HEK293T (cell line): ENCODE results near the gene SCN3A.

ENCODE experiments used
- CTCF ChIA-PET: fragments of 350-600 bp; formaldehyde crosslinking; extraction: SDS; loops from one replicate; lab custom pipeline; 2021; ENCODE audit warnings: antibody characterized with exemption, inconsistent platforms; lab: Yijun Ruan, JAX
- POLR2A ChIA-PET: fragments of 350-600 bp; formaldehyde crosslinking; extraction: SDS; loops from one replicate; lab custom pipeline; 2020; ENCODE audit warnings: antibody characterized with exemption, inconsistent platforms; lab: Yijun Ruan, JAX
- DNase-seq: peaks from one replicate; pipeline ENCODE4 v3.0.0; 2012; ENCODE audit warnings: mixed read lengths; ENCODE audit errors: extremely low spot score
- ARNT ChIP-seq: fragments of 450-650 bp; IDR thresholded peaks from 2 replicates; pipeline ENCODE4 v1.6.1; 2017; ENCODE audit warnings: mild to moderate bottlenecking
- BHLHE40 ChIP-seq: fragments of 450-650 bp; IDR thresholded peaks from 2 replicates; pipeline ENCODE4 v1.6.1; 2016; ENCODE audit warnings: mild to moderate bottlenecking, moderate library complexity, borderline replicate concordance
- CTBP1 ChIP-seq: fragments of 450-650 bp; IDR thresholded peaks from 2 replicates; pipeline ENCODE4 v1.6.1; 2016; ENCODE audit warnings: borderline replicate concordance
- ELF4 ChIP-seq: fragments of 450-650 bp; IDR thresholded peaks from 2 replicates; pipeline ENCODE4 v1.6.1; 2017; ENCODE audit warnings: antibody characterized with exemption
- FOXA1 ChIP-seq: fragments of 450-650 bp; IDR thresholded peaks from 2 replicates; pipeline ENCODE4 v1.6.1; 2016; ENCODE audit warnings: mild to moderate bottlenecking
- FOXK2 ChIP-seq: fragments of 450-650 bp; IDR thresholded peaks from 2 replicates; pipeline ENCODE4 v1.6.1; 2016; ENCODE audit warnings: mild to moderate bottlenecking
- FOXM1 ChIP-seq: fragments of 450-650 bp; IDR thresholded peaks from 2 replicates; pipeline ENCODE4 v1.6.1; 2017; ENCODE audit warnings: mild to moderate bottlenecking, borderline replicate concordance
- HDGF ChIP-seq: fragments of 450-650 bp; IDR thresholded peaks from 2 replicates; pipeline ENCODE4 v1.6.1; 2017; ENCODE audit warnings: antibody characterized with exemption, borderline replicate concordance
- L3MBTL2 ChIP-seq: fragments of 450-650 bp; conservative IDR thresholded peaks from 2 replicates; pipeline ENCODE4 v1.6.1; 2016; ENCODE audit warnings: mild to moderate bottlenecking
- LEF1 ChIP-seq: fragments of 450-650 bp; IDR thresholded peaks from 2 replicates; pipeline ENCODE4 v1.6.1; 2017; ENCODE audit warnings: mild to moderate bottlenecking, borderline replicate concordance
- NFRKB ChIP-seq: fragments of 450-650 bp; IDR thresholded peaks from 2 replicates; pipeline ENCODE4 v1.6.1; 2016; ENCODE audit warnings: mild to moderate bottlenecking, moderate library complexity
- PKNOX1 ChIP-seq: fragments of 450-650 bp; IDR thresholded peaks from 2 replicates; pipeline ENCODE4 v1.6.1; 2016
- SP1 ChIP-seq: fragments of 450-650 bp; IDR thresholded peaks from 2 replicates; pipeline ENCODE4 v1.6.1; 2017
- SUZ12 ChIP-seq: fragments of 450-650 bp; IDR thresholded peaks from 2 replicates; pipeline ENCODE4 v1.6.1; 2016; ENCODE audit warnings: mild to moderate bottlenecking
- TARDBP ChIP-seq: fragments of 450-650 bp; IDR thresholded peaks from 2 replicates; pipeline ENCODE4 v1.6.1; 2016
- ZNF384 ChIP-seq: fragments of 450-650 bp; IDR thresholded peaks from 2 replicates; pipeline ENCODE4 v1.6.1; 2016

The SCN3A gene

GRCh38 chr2:165064743-165065142 lies 139.1 kb downstream of the SCN3A start:
- CTCF ChIA-PET = no interaction called here
- TF ChIP-seq FOXK2 = no peak
- no peak for TF ChIP-seq PKNOX1
- TF ChIP-seq FOXM1 = no peak
- TF ChIP-seq TARDBP = no peak
- no peak for TF ChIP-seq LEF1
- no peak for TF ChIP-seq HDGF
- no peak for TF ChIP-seq BHLHE40
- no peak for TF ChIP-seq FOXA1
- TF ChIP-seq NFRKB = no peak
- TF ChIP-seq SP1 = no peak
- TF ChIP-seq SUZ12 = no peak
- no peak for TF ChIP-seq ELF4
- TF ChIP-seq CTBP1 = no peak
- TF ChIP-seq ARNT = no peak
- TF ChIP-seq ZNF384 = no peak
- TF ChIP-seq L3MBTL2 = no peak
- no peak for DNase-seq
- POLR2A ChIA-PET = no interaction called here

- no peak for TF ChIP-seq FOXK2
- no peak for TF ChIP-seq ZNF384
- no peak for TF ChIP-seq CTBP1
- TF ChIP-seq FOXM1 = no peak
- TF ChIP-seq SP1 = no peak
- TF ChIP-seq TARDBP = no peak
- TF ChIP-seq LEF1 = no peak
- TF ChIP-seq ELF4 = no peak
- TF ChIP-seq SUZ12 = no peak
- TF ChIP-seq FOXA1 = no peak
- TF ChIP-seq PKNOX1 = no peak
- TF ChIP-seq ARNT = no peak
- TF ChIP-seq BHLHE40 = no peak
- TF ChIP-seq HDGF = no peak
- no peak for TF ChIP-seq L3MBTL2
- TF ChIP-seq NFRKB = no peak
- POLR2A ChIA-PET = no interaction called here
- CTCF ChIA-PET = no interaction called here
- no peak for DNase-seq
Observed at GRCh38 chr2:165060411-165060810, 143.4 kb downstream of the SCN3A start.

GRCh38 chr2:165058476-165059265 lies 145.2 kb downstream of the SCN3A start:
- CTCF ChIA-PET = no interaction called here
- POLR2A ChIA-PET = no interaction called here
- DNase-seq = no peak
- no peak for TF ChIP-seq SUZ12
- TF ChIP-seq ARNT = no peak

GRCh38 chr2:165057931-165058330 lies 145.9 kb downstream of the SCN3A start:
- ChIA-PET POLR2A (no interaction called here), CTCF (no interaction called here)
- no peak for TF ChIP-seq SUZ12
- TF ChIP-seq PKNOX1 = no peak
- TF ChIP-seq TARDBP = no peak
- no peak for TF ChIP-seq FOXK2
- no peak for TF ChIP-seq HDGF
- TF ChIP-seq LEF1 = no peak
- TF ChIP-seq ZNF384 = no peak
- TF ChIP-seq L3MBTL2 = no peak
- no peak for TF ChIP-seq FOXM1
- TF ChIP-seq ARNT = no peak
- TF ChIP-seq CTBP1 = no peak
- no peak for TF ChIP-seq BHLHE40
- no peak for TF ChIP-seq FOXA1
- TF ChIP-seq ELF4 = no peak
- TF ChIP-seq NFRKB = no peak
- DNase-seq = no peak

GRCh38 chr2:165057308-165057707 lies 146.5 kb downstream of the SCN3A start:
- ChIA-PET CTCF (no interaction called here), POLR2A (no interaction called here)
- no peak for DNase-seq
- TF ChIP-seq SUZ12 = no peak
- no peak for TF ChIP-seq CTBP1
- TF ChIP-seq ELF4 = no peak
- no peak for TF ChIP-seq ZNF384
- TF ChIP-seq TARDBP = no peak
- TF ChIP-seq LEF1 = no peak
- TF ChIP-seq FOXA1 = no peak

- CTCF ChIA-PET = no interaction called here
- POLR2A ChIA-PET = no interaction called here
- TF ChIP-seq FOXA1 (no peak), CTBP1 (no peak), FOXM1 (no peak), LEF1 (no peak), BHLHE40 (no peak), PKNOX1 (no peak), L3MBTL2 (no peak), NFRKB (no peak), HDGF (no peak), ARNT (no peak), SP1 (no peak), ZNF384 (no peak), FOXK2 (no peak), ELF4 (no peak), SUZ12 (no peak), TARDBP (no peak)
- no peak for DNase-seq
Observed at GRCh38 chr2:165056564-165056963, 147.3 kb downstream of the SCN3A start.
